Neural cell (in vitro differentiated cells): ENCODE data around the gene ELFN1. TPM values are rescaled to one million over a fixed set of nuclear protein-coding genes. Genes with fewer than 3 reads are reported as not detected.

Source experiments
- H2AFZ ChIP-seq: fragments of 200-600, 300-800 bp; sonication (generic), shearing (Covaris generic); 2 replicates; pipeline ENCODE4 v1.6.0; 2014; ENCODE audit warnings: low read depth, mild to moderate bottlenecking, antibody characterized with exemption, low read length, moderate library complexity
- H3F3A ChIP-seq: fragments of 200-600 bp; shearing (Covaris generic); 2 replicates; pipeline ENCODE4 v1.6.1; 2016; ENCODE audit warnings: mild to moderate bottlenecking, moderate library complexity, mixed read lengths, antibody characterized with exemption, low read length; ENCODE audit not compliant: insufficient read depth, poor library complexity, severe bottlenecking
- H3K27ac ChIP-seq: fragments of 200-600, 300-800 bp; sonication (generic), shearing (Covaris generic); 2 replicates; pipeline ENCODE4 v1.5.1; 2014; ENCODE audit warnings: mild to moderate bottlenecking, low read length, moderate library complexity
- H3K27me3 ChIP-seq: fragments of 300-800, 200-600 bp; sonication (generic), shearing (Covaris generic); 2 replicates; pipeline ENCODE4 v1.6.0; 2014; ENCODE audit warnings: mild to moderate bottlenecking, low read depth, low read length, moderate library complexity; ENCODE audit not compliant: insufficient read depth
- H3K36me3 ChIP-seq: fragments of 300-800, 200-600 bp; sonication (generic), shearing (Covaris generic); 2 replicates; pipeline ENCODE4 v1.5.1; 2014; ENCODE audit warnings: mild to moderate bottlenecking, antibody characterized with exemption, low read length, moderate library complexity; ENCODE audit not compliant: insufficient read depth
- H3K4me2 ChIP-seq: fragments of 300-800, 200-600 bp; sonication (generic), shearing (Covaris generic); 2 replicates; pipeline ENCODE4 v1.6.0; 2014; ENCODE audit warnings: mild to moderate bottlenecking, low read length
- H3K4me3 ChIP-seq: fragments of 300-800, 200-600 bp; sonication (generic), shearing (Covaris generic); 2 replicates; pipeline ENCODE4 v1.5.1; 2014; ENCODE audit warnings: mild to moderate bottlenecking, low read length, moderate library complexity
- H3K79me2 ChIP-seq: fragments of 200-600 bp; shearing (Covaris generic); replicated peaks from 2 replicates; pipeline ENCODE4 v1.6.0; 2014; ENCODE audit warnings: mild to moderate bottlenecking, low read length, moderate library complexity; ENCODE audit not compliant: insufficient read depth
- H3K9ac ChIP-seq: fragments of 300-800, 200-600 bp; sonication (generic), shearing (Covaris generic); 2 replicates; pipeline ENCODE4 v1.6.1; 2016; ENCODE audit warnings: mild to moderate bottlenecking, low read length, mixed read lengths
- H3K9me2 ChIP-seq: fragments of 200-600 bp; shearing (Covaris generic); 2 replicates; pipeline ENCODE4 v1.6.1; 2016; ENCODE audit warnings: mild to moderate bottlenecking, low read length, mixed read lengths; ENCODE audit not compliant: insufficient read depth
- H3K9me3 ChIP-seq: fragments of 200-600, 300-800 bp; sonication (generic), shearing (Covaris generic); 2 replicates; pipeline ENCODE4 v1.6.1; 2016; ENCODE audit warnings: mild to moderate bottlenecking, mixed run types, low read length, moderate library complexity, mixed read lengths
- H4K20me1 ChIP-seq: fragments of 200-600 bp; shearing (Covaris generic); 2 replicates; pipeline ENCODE4 v1.6.1; 2016; ENCODE audit warnings: mild to moderate bottlenecking, mixed run types; ENCODE audit not compliant: insufficient read depth
- CTCF ChIP-seq: fragments of 450-650 bp; IDR thresholded peaks from 2 replicates; pipeline ENCODE4 v1.5.1; 2014; ENCODE audit warnings: antibody characterized with exemption, mild to moderate bottlenecking, moderate library complexity; ENCODE audit not compliant: poor library complexity, severe bottlenecking
- EP300 ChIP-seq: fragments of 450-650 bp; conservative IDR thresholded peaks from 2 replicates; pipeline ENCODE4 v1.6.1; 2014; ENCODE audit warnings: antibody characterized with exemption, mild to moderate bottlenecking, moderate library complexity; ENCODE audit not compliant: poor library complexity, severe bottlenecking
- EZH2 ChIP-seq: fragments of 200-600, 300-800 bp; shearing (Covaris generic), sonication (generic); IDR thresholded peaks from 2 replicates; pipeline ENCODE4 v1.6.1; 2014; ENCODE audit warnings: antibody characterized with exemption, low read length, borderline replicate concordance, mild to moderate bottlenecking; ENCODE audit not compliant: insufficient read depth, poor library complexity, severe bottlenecking
- MXI1 ChIP-seq: fragments of 450-650 bp; conservative IDR thresholded peaks from 2 replicates; pipeline ENCODE4 v1.6.1; 2014; ENCODE audit warnings: antibody characterized with exemption, mild to moderate bottlenecking; ENCODE audit not compliant: poor library complexity, severe bottlenecking
- POLR2AphosphoS5 ChIP-seq: IDR thresholded peaks from 2 replicates; pipeline ENCODE4 v1.6.1; 2012
- RAD21 ChIP-seq: fragments of 450-650 bp; conservative IDR thresholded peaks from 2 replicates; pipeline ENCODE4 v1.6.1; 2014; ENCODE audit warnings: antibody characterized with exemption, mild to moderate bottlenecking, moderate library complexity
- REST ChIP-seq: IDR thresholded peaks from 2 replicates; pipeline ENCODE4 v1.6.1; 2012; ENCODE audit warnings: borderline replicate concordance
- SMC3 ChIP-seq: fragments of 450-650 bp; conservative IDR thresholded peaks from 2 replicates; pipeline ENCODE4 v1.6.1; 2014; ENCODE audit warnings: antibody characterized with exemption, mild to moderate bottlenecking, moderate library complexity; ENCODE audit not compliant: poor library complexity
- TAF1 ChIP-seq: IDR thresholded peaks from 2 replicates; pipeline ENCODE4 v1.6.1; 2012; ENCODE audit warnings: low read depth
- polyA plus RNA-seq: library from polyadenylated mRNA; depleted of rRNA; stranded (reverse); fragments of >200 nt; gene quantifications from 2 replicates; pipeline ENCODE4 v1.2.3, GENCODE V29; 2014

The ELFN1 gene
- polyA plus RNA-seq, 1 donor from 2014 or later = 11.8 TPM

GRCh38 chr7:1768832-1769231, 98.8 kb downstream of the ELFN1 start:
- no peaks in the 10 kb centered on the region for H3K9me3 ChIP-seq
- H3K9me2 ChIP-seq = no peaks in the 10 kb centered on the region
- no peak overlapping the region for H3K4me2 ChIP-seq
- no peak overlapping the region for H2AFZ ChIP-seq
- no peak overlapping the region for H3K27ac ChIP-seq
- no peaks in the 10 kb centered on the region for H3K27me3 ChIP-seq
- TF ChIP-seq SMC3 (no peak), TAF1 (no peak), RAD21 (no peak), EP300 (no peak), REST (no peak), MXI1 (no peak), CTCF (no peak), EZH2 (no peak), POLR2AphosphoS5 (no peak)
- H3F3A ChIP-seq = no peaks in the 10 kb centered on the region
- no peaks in the 10 kb centered on the region for H4K20me1 ChIP-seq
- H3K79me2 ChIP-seq = no peaks in the 10 kb centered on the region
- H3K4me3 ChIP-seq = no peak overlapping the region
- no peak overlapping the region for H3K9ac ChIP-seq
- no peaks in the 10 kb centered on the region for H3K36me3 ChIP-seq

GRCh38 chr7:1769286-1770200, 99.5 kb downstream of the ELFN1 start:
- Histone ChIP-seq H3K79me2 (no peaks in the 10 kb centered on the region), H3K4me2 (no peak overlapping the region), H3K27me3 (no peaks in the 10 kb centered on the region), H3F3A (no peaks in the 10 kb centered on the region), H2AFZ (no peak overlapping the region), H3K4me3 (no peak overlapping the region), H3K9me2 (no peaks in the 10 kb centered on the region), H3K9me3 (no peaks in the 10 kb centered on the region), H3K9ac (no peak overlapping the region), H4K20me1 (no peaks in the 10 kb centered on the region), H3K36me3 (no peaks in the 10 kb centered on the region), H3K27ac (no peak overlapping the region)
- TF ChIP-seq CTCF (no peak), RAD21 (no peak), SMC3 (no peak), TAF1 (no peak), MXI1 (no peak), EZH2 (no peak), EP300 (no peak), REST (no peak), POLR2AphosphoS5 (no peak)
